ENCODE data around the gene CACNA1D. TPM values are rescaled to one million over a fixed set of nuclear protein-coding genes. Genes with fewer than 3 reads are reported as not detected.

CACNA1D gene
- total RNA-seq, 4 donors from 2014 or later, result 5.7 to 38.2 (median 20.0) TPM

GRCh38 chr3:53530205-53530604, 35.8 kb downstream of the CACNA1D start:
- Histone ChIP-seq H3K27me3 (no peaks in the 10 kb centered on the region), H3K4me1 (peaks cover 0 to 3% (median 0%) of the 10 kb centered on the region in 4 donors), H3K27ac (no peak overlapping the region), H3K4me3 (no peak overlapping the region), H3K36me3 (no peaks in the 10 kb centered on the region), H3K9me3 (no peaks in the 10 kb centered on the region)
- no peak for TF ChIP-seq EP300 (IDR thresholded peaks at IDR 0.05)
- 75 to 81% methylated on average over 4 of the region's 4 CpGs for WGBS, 2 donors
- no peak for DNase-seq (ENCODE audit: low spot score in 2 of 2)

DNA sequence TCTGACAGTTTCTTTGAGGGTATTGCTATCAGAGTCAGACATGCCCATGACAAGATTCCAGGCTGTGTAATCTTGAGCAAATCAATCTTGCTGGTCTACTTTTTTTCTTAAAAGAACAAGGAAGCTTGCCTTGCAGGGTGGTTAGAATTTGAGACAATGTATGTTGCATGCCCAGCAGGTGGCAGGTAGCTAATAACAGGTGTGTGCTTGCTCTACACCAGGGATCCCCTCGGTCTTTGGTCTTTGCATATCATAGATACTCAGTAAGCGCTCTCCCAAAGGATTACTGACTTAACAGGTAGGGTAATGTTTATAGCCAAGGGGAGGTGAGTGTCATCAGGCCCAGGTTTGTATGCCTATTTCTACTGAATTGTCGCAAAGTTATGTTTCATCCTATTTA, 37.3 kb downstream of the CACNA1D start:
- WGBS, 2 donors, result 85% methylated on average over 3 of the region's 3 CpGs
- H3K27ac ChIP-seq, result no peak overlapping the region
- DNase-seq (ENCODE audit: low spot score in 2 of 2), result no peak

DNA sequence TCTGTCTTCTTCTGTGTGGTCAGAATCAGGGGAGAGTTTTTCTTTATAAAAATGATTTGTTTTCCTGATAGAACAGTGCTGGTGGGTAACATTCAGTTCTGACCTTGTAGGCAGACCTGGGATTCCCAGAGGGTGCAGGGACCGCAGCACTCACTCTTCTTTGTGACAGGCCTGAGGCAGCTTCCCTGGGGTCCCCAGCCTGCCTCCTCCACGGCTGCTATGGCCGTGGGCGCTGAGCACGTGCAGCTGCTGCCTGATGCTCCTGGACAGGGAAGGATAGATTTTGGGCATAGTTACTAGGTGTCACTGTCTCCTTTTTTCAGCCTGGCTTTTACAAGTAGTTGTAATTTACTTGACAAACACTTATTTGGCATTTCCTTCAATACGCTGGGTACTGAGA, 39.1 kb downstream of the CACNA1D start:
- TF ChIP-seq CTCF (IDR thresholded peaks at IDR 0.05) (no peak), POLR2A (IDR thresholded peaks at IDR 0.05) (no peak), EP300 (IDR thresholded peaks at IDR 0.05) (no peak)
- Histone ChIP-seq H3K36me3 (no peaks in the 10 kb centered on the region), H3K27me3 (no peaks in the 10 kb centered on the region), H3K4me1 (peaks cover 0 to 3% (median 0%) of the 10 kb centered on the region in 4 donors), H3K27ac (no peak overlapping the region), H3K9me3 (no peaks in the 10 kb centered on the region), H3K4me3 (no peak overlapping the region)
- WGBS, 2 donors, result 79 to 90% methylated on average over 6 of the region's 6 CpGs
- no peak for DNase-seq (ENCODE audit: low spot score in 2 of 2)

More for the DNA sequence above, 37.3 kb downstream of the CACNA1D start:
- H3K4me1 ChIP-seq, result peaks cover 0 to 3% (median 0%) of the 10 kb centered on the region in 4 donors
- TF ChIP-seq POLR2A (IDR thresholded peaks at IDR 0.05), result no peak
- TF ChIP-seq EP300 (IDR thresholded peaks at IDR 0.05), result no peak
- no peak for TF ChIP-seq CTCF (IDR thresholded peaks at IDR 0.05)
- H3K27me3 ChIP-seq, result no peaks in the 10 kb centered on the region
- no peak overlapping the region for H3K4me3 ChIP-seq
- H3K36me3 ChIP-seq, result no peaks in the 10 kb centered on the region
- H3K9me3 ChIP-seq, result no peaks in the 10 kb centered on the region

DNA sequence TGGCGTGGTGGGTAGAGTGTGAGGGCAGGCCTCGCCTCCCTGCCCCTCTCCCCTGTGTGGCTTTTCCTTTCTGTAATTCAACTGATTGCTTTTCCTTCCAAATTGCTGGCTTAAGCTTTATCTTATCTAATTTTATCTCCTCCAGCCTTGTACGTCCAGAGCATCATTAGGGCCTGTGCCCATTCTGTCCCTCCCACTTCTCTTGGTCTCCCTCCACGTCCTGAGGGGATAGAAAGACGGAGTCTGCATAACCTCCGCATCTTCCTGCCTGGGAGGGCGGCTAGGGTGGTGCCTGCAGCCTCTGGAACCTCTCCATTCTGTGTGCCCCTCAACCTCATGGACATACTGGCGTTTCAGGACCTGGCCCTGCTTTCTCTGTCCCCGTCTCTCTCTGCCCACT, 39.8 kb downstream of the CACNA1D start:
- Histone ChIP-seq H3K4me1 (peaks cover 0 to 3% (median 0%) of the 10 kb centered on the region in 4 donors), H3K27ac (no peak overlapping the region), H3K4me3 (no peak overlapping the region), H3K36me3 (no peaks in the 10 kb centered on the region), H3K27me3 (no peaks in the 10 kb centered on the region), H3K9me3 (no peaks in the 10 kb centered on the region)
- TF ChIP-seq POLR2A (IDR thresholded peaks at IDR 0.05) (no peak), EP300 (IDR thresholded peaks at IDR 0.05) (no peak), CTCF (IDR thresholded peaks at IDR 0.05) (no peak)
- DNase-seq (ENCODE audit: low spot score in 2 of 2), result no peak
- 82 to 86% methylated on average over 9 of the region's 9 CpGs for WGBS, 2 donors

DNA sequence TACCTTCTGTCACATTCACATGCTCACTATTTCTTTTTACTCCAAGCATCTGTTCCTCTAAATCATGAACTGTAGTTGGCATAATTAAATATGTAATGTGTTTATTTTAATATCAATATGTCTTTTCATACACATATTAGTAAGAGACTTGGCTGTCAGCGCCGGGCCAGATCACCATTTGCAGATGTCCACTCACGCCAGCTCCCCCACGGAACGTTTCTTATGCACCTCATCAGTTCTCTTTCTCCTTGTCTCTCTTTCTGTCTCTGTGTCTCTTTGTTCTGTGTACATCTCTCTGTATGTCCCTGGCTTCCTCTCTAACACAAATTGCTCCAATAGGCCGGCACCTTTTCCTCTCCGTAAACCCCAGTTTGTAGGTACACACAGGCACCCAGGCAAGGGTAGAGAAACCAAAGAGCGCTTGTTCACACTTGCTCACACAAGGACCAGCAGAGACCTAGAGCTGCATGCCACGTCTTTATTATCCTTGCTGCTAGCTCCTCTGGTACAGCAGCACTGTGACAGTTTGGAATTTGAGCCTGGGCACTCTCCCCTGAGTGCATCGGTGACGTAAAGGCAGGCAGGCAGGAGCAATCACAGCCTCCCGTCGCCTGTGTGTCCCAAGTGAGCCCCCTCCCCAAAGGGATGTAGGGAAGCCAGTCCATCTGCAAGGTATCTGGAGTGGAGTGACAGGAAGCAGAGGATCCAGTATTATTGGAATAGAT, 40.4 kb downstream of the CACNA1D start:
- no peaks in the 10 kb centered on the region for H3K9me3 ChIP-seq
- no peak overlapping the region for H3K4me3 ChIP-seq
- 65 to 74% methylated on average over 13 of the region's 13 CpGs for WGBS, 2 donors
- TF ChIP-seq CTCF (IDR thresholded peaks at IDR 0.05) (no peak), POLR2A (IDR thresholded peaks at IDR 0.05) (no peak), EP300 (IDR thresholded peaks at IDR 0.05) (no peak)
- H3K27ac ChIP-seq, result no peak overlapping the region
- H3K27me3 ChIP-seq, result no peaks in the 10 kb centered on the region
- no peaks in the 10 kb centered on the region for H3K36me3 ChIP-seq
- no peak for DNase-seq (ENCODE audit: low spot score in 2 of 2)
- peaks cover 0 to 3% (median 0%) of the 10 kb centered on the region in 4 donors for H3K4me1 ChIP-seq
